ENCODE measurements around the gene MTR. TPM values are rescaled to one million over a fixed set of nuclear protein-coding genes. Genes with fewer than 3 reads are reported as not detected.

The MTR gene
- total RNA-seq, result 22.4 and 29.1 TPM in 2 replicates

GRCh38 chr1:236795035-236795756 lies at the start of gene MTR:
TSS of gene MTR (plus strand) at chr1:236795292. CDS start at chr1:236795704, 412 bp downstream.

Other genes with a start within 250 kb of the MTR start
- 19.6 and 47.1 TPM in 2 replicates for gene HEATR1, start 190.8 kb upstream of the MTR start, total RNA-seq
- gene ACTN2, start 108.8 kb upstream of the MTR start, total RNA-seq, result 0.11 and 2.4 TPM in 2 replicates
- gene MT1HL1, start 209.1 kb downstream of the MTR start, total RNA-seq, result not detected in 2 replicates
- not detected in 2 replicates for gene RYR2, start 246.9 kb downstream of the MTR start, total RNA-seq

Data from placental epithelial cell (primary cell).